ENCODE measurements around the gene SEC11C. TPM values are rescaled to one million over a fixed set of nuclear protein-coding genes. Genes with fewer than 3 reads are reported as not detected.
A peak's percentile ranks its signal among the peaks of the same experiment; 100 is the strongest.

SEC11C gene
- total and polyA plus RNA-seq, 2 of the 13 experiments (the other 11 are each of a cell fraction or from before 2014, with no cell fraction given): 71.9 to 297 TPM

- TF ChIP-seq THAP7 (CRISPR knock-in tag; IDR thresholded peaks at IDR 0.05) (no peak), ZNF362 (CRISPR knock-in tag; IDR thresholded peaks at IDR 0.05; ENCODE audit: borderline replicate concordance) (peak; percentile 97), RARG (CRISPR knock-in tag; IDR thresholded peaks at IDR 0.05; ENCODE audit: low read depth) (no peak), ZNF792 (CRISPR knock-in tag; IDR thresholded peaks at IDR 0.05) (no peak), YY1 (IDR thresholded peaks at IDR 0.05; ENCODE audit: insufficient read depth, insufficient replicate concordance, low read depth, low read length) (peak; percentile 28), SRY (CRISPR knock-in tag; IDR thresholded peaks at IDR 0.05) (no peak), KDM6A (CRISPR knock-in tag; IDR thresholded peaks at IDR 0.05; ENCODE audit: low read depth) (0 out of 2 replicates have a peak, but pooled peaks have one; percentile 50), ESRRA (CRISPR knock-in tag; IDR thresholded peaks at IDR 0.05; ENCODE audit: low read depth) (no peak), TOE1 (CRISPR knock-in tag; IDR thresholded peaks at IDR 0.05) (no peak), PLRG1 (conservative IDR thresholded peaks at IDR 0.05) (no peak), ZNF777 (CRISPR knock-in tag; IDR thresholded peaks at IDR 0.05) (no peak), ZNF543 (CRISPR knock-in tag; IDR thresholded peaks at IDR 0.05) (no peak), FOXJ3 (CRISPR knock-in tag; IDR thresholded peaks at IDR 0.05; ENCODE audit: borderline replicate concordance) (peak; percentile 67; the same call in 1 of the 2 replicates), POLR2G (IDR thresholded peaks at IDR 0.05; ENCODE audit: low read depth, low read length) (peak; percentile 76), HNF4A (CRISPR knock-in tag; IDR thresholded peaks at IDR 0.05) (peak; percentile 75), ZNF614 (CRISPR knock-in tag; IDR thresholded peaks at IDR 0.05; ENCODE audit: borderline replicate concordance) (peak; percentile 50; the same call in 1 of the 2 replicates), ZNF317 (CRISPR knock-in tag; IDR thresholded peaks at IDR 0.05) (peak; percentile 81), SP1 (IDR thresholded peaks at IDR 0.05) (no peak), SP1 (CRISPR knock-in tag; IDR thresholded peaks at IDR 0.05) (no peak), TBP (CRISPR knock-in tag; IDR thresholded peaks at IDR 0.05) (no peak), SAP130 (CRISPR knock-in tag; IDR thresholded peaks at IDR 0.05; ENCODE audit: low read depth) (peak; percentile 94), JARID2 (CRISPR knock-in tag; IDR thresholded peaks at IDR 0.05; ENCODE audit: insufficient replicate concordance) (no peak), THAP8 (CRISPR knock-in tag; IDR thresholded peaks at IDR 0.05; ENCODE audit: borderline replicate concordance) (no peak), ZNF12 (CRISPR knock-in tag; IDR thresholded peaks at IDR 0.05) (peak; percentile 81), ATF1 (CRISPR knock-in tag; IDR thresholded peaks at IDR 0.05) (no peak), ZSCAN31 (CRISPR knock-in tag; IDR thresholded peaks at IDR 0.05; ENCODE audit: low read depth) (no peak), HNRNPUL1 (IDR thresholded peaks at IDR 0.05; ENCODE audit: low read depth, low read length) (no peak), MIER2 (CRISPR knock-in tag; IDR thresholded peaks at IDR 0.05) (peak; percentile 83), ATF3 (CRISPR knock-in tag; IDR thresholded peaks at IDR 0.05) (peak; percentile 73)
- TF ChIP-seq, protein P1, sequence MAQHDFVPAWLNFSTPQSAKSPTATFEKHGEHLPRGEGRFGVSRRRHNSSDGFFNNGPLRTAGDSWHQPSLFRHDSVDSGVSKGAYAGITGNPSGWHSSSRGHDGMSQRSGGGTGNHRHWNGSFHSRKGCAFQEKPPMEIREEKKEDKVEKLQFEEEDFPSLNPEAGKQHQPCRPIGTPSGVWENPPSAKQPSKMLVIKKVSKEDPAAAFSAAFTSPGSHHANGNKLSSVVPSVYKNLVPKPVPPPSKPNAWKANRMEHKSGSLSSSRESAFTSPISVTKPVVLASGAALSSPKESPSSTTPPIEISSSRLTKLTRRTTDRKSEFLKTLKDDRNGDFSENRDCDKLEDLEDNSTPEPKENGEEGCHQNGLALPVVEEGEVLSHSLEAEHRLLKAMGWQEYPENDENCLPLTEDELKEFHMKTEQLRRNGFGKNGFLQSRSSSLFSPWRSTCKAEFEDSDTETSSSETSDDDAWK (CRISPR knock-in tag; IDR thresholded peaks at IDR 0.05): no peak
These were observed 1.8 kb downstream of the SEC11C start (continued) for GRCh38 chr18:59141294-59142068.
